WERI-Rb-1 (cell line): ENCODE results near the gene CDK3.
"Not testable (repeated sequence)": the region's sequence is repeated elsewhere in the genome, so short reads cannot be mapped to it uniquely, and the experiment has no call there.

ENCODE experiments used
- DNase-seq: peaks from one replicate; pipeline ENCODE4 v3.0.0-alpha.2; 2020
- H3K27ac ChIP-seq: fragments of 250-450 bp; sonication (Bioruptor Pico); 2 replicates; pipeline ENCODE4 v1.5.1; 2020; ENCODE audit warnings: mild to moderate bottlenecking, moderate library complexity
- H3K27me3 ChIP-seq: fragments of 250-450 bp; sonication (Bioruptor Pico); 2 replicates; pipeline ENCODE4 v1.5.1; 2021; ENCODE audit warnings: mild to moderate bottlenecking, low read depth, moderate library complexity; ENCODE audit not compliant: insufficient read depth, severe bottlenecking
- H3K36me3 ChIP-seq: fragments of 250-450 bp; sonication (Bioruptor Pico); 2 replicates; pipeline ENCODE4 v1.5.1; 2020; ENCODE audit warnings: mild to moderate bottlenecking, moderate library complexity
- H3K4me3 ChIP-seq: 2 replicates; pipeline ENCODE4 v1.5.1; 2011; ENCODE audit warnings: low read depth, mild to moderate bottlenecking, control low read depth, low read length
- H3K9me3 ChIP-seq: fragments of 250-450 bp; sonication (Bioruptor Pico); 2 replicates; pipeline ENCODE4 v1.5.1; 2021; ENCODE audit warnings: mild to moderate bottlenecking, moderate library complexity; ENCODE audit not compliant: severe bottlenecking
- TF ChIP-seq, protein P1 (sequence below): IDR thresholded peaks from 2 replicates; pipeline ENCODE4 v1.5.1; 2011; ENCODE audit warnings: low read depth, mild to moderate bottlenecking, control low read depth, inconsistent platforms, low read length

Gene CDK3

DNA sequence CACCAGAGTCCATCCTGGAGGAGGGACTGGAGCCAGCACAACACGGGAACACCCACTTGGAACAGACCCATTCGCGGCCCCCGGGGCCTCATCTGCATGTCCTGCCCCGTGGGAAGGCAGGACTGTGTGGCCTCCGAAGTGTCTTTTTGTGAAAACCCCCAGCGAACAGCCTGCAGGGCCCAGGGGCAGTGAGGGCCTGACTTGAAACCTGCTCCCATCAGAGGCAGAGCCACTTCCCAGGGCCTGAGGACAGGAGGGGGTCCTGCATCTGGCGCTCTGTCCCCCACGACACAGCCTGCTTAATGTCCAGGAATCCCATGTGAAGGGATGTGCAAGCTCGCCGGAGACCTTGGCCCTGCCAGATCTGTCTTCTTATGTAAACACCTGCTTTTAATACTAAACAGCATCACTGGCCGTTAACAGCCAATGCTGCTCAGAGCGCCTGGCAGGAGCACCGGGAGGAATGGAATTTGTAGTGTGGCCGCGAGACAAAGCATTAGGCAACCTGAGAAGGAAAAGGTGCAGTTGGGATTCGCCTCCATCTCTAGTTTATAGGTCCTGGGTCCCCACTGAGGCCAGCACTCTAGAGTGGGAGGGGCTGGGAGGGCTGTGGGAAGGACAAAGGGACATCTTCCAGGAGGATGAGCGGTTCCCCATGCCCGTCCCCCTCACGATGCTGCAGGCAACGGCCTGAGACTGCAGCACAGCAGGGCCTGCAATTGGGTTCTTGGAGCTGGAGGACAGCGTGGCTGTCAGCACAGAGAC is 36.0 kb downstream of the CDK3 start:
- H3K9me3 ChIP-seq: peaks cover 4% of the 10 kb centered on the region
- no peak overlapping the region for H3K4me3 ChIP-seq
- DNase-seq: no peak
- no peak overlapping the region for H3K27ac ChIP-seq
- no peaks in the 10 kb centered on the region for H3K27me3 ChIP-seq
- H3K36me3 ChIP-seq: peaks cover 45% of the 10 kb centered on the region
- TF ChIP-seq, protein P1, sequence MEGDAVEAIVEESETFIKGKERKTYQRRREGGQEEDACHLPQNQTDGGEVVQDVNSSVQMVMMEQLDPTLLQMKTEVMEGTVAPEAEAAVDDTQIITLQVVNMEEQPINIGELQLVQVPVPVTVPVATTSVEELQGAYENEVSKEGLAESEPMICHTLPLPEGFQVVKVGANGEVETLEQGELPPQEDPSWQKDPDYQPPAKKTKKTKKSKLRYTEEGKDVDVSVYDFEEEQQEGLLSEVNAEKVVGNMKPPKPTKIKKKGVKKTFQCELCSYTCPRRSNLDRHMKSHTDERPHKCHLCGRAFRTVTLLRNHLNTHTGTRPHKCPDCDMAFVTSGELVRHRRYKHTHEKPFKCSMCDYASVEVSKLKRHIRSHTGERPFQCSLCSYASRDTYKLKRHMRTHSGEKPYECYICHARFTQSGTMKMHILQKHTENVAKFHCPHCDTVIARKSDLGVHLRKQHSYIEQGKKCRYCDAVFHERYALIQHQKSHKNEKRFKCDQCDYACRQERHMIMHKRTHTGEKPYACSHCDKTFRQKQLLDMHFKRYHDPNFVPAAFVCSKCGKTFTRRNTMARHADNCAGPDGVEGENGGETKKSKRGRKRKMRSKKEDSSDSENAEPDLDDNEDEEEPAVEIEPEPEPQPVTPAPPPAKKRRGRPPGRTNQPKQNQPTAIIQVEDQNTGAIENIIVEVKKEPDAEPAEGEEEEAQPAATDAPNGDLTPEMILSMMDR: no peak

DNA sequence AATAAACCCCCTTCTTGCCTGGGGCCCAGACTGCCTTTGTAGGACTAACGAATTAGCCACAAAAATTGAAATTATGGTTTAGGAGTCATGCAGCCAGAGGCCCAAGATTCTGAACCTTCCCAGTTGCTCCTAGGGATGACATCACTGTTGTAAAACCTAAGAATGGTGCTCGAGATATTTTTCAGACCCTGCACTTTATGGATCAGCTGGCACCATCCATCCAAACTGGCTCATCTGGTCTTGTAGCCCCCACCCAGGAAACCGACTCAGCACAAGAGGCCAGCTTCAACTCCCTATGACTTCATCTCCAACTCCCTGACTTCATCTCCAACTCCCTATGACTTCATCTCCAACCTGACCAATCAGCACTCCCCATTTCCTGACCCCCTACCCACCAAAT is 37.4 kb downstream of the CDK3 start:
- Histone ChIP-seq H3K27me3 (no peaks in the 10 kb centered on the region), H3K27ac (no peak overlapping the region; the same call in 1 of the 2 replicates), H3K4me3 (no peak overlapping the region), H3K9me3 (peaks cover 4% of the 10 kb centered on the region), H3K36me3 (peaks cover 58% of the 10 kb centered on the region)
- TF ChIP-seq, protein P1: no peak
- no peak for DNase-seq

DNA sequence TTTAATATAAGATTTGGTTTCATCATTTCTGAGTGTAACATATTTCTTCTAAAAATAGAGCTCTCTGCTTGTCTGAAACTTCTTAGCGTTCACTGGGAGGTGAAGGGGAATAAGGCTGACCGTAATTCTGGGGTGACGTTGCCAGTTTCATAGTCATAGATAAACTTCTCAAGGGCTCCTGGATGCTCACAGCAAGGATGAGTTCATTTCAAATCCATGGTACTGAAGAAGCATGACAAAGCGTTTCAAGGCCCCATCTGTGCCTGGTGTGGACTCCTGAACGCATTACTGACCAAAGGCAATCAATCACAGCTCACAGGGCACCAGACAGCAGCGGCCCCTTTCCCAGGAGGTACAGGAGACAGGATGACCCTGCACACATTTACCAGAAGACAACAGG is 38.5 kb downstream of the CDK3 start:
- peak; percentile 92 for DNase-seq
- no peaks in the 10 kb centered on the region for H3K27me3 ChIP-seq
- H3K27ac ChIP-seq: peak overlapping the region; percentile 56
- TF ChIP-seq, protein P1: no peak
- H3K9me3 ChIP-seq: no peaks in the 10 kb centered on the region
- H3K36me3 ChIP-seq: peaks cover 69% of the 10 kb centered on the region
- H3K4me3 ChIP-seq: no peak overlapping the region

DNA sequence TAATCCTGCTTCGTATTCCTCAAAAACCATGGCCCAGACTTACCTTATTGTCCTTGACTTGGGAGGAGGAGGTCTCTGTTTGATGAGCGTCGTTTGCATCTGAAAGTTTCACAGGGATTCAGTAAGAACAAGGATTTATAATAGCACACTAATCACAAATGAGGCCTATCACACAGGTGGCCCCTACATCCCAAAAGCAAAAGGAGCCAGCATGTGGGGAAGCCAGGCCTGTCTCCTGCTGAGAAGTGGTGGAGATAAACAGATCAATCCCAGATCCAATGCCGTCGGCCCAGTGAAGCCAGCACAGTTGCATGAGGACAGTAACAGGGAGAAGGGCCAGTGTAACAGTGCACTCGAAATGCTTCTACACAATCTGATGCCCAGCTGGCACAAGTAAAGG is 39.7 kb downstream of the CDK3 start:
- H3K4me3 ChIP-seq: no peak overlapping the region
- H3K27ac ChIP-seq: peak overlapping the region; percentile 56
- H3K9me3 ChIP-seq: no peaks in the 10 kb centered on the region
- TF ChIP-seq, protein P1: no peak
- no peak for DNase-seq
- no peaks in the 10 kb centered on the region for H3K27me3 ChIP-seq
- peaks cover 80% of the 10 kb centered on the region for H3K36me3 ChIP-seq

DNA sequence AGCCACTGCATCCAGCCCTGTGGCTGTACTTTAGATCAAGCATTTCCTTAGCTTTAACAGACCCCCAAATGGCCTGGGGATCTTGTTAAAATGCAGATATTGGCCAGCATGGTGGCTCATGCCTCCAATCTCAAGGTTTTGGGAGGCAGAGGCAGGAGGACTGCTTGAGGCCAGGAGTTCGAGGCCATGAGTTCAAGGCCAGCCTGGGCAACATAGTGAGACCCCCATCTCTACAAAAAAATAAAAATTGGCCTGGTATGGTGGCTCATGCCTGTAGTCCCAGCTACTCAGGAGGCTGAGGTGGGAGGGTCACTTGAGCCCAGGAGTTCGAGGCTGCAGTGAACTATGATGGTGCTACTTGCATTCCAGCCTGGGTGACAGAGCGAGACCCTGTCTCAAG is 42.2 kb downstream of the CDK3 start:
- not testable (repeated sequence) for H3K9me3 ChIP-seq, H3K4me3 ChIP-seq, H3K27ac ChIP-seq, DNase-seq, H3K27me3 ChIP-seq
- peaks cover 97% of the 10 kb centered on the region for H3K36me3 ChIP-seq

DNA sequence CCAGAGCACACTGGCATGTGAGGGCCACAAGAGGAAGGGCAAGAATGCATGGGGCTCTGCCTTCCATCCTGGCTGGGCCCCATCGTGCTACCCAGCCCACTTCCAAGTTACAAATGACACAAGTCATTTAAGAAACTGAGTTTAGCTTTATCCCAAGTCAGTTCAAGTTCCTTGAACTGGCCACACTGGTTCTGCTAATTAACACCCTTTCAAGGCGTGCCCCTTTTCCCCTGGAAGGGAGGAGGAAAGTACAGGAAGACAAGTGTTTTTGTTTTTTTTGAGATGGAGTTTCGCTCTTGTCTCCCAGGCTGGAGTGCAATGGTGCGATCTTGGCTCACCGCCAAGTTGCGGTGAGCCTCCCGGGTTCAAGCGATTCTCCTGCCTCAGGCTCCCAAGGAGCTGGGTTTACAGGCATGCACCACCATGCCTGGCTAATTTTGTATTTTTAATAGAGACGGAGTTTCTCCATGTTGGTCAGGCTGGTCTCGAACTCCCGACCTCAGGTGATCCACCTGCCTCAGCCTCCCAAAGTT is 43.9 kb downstream of the CDK3 start:
- peaks cover 97% of the 10 kb centered on the region for H3K36me3 ChIP-seq
- not testable (repeated sequence) for DNase-seq, H3K27ac ChIP-seq

DNA sequence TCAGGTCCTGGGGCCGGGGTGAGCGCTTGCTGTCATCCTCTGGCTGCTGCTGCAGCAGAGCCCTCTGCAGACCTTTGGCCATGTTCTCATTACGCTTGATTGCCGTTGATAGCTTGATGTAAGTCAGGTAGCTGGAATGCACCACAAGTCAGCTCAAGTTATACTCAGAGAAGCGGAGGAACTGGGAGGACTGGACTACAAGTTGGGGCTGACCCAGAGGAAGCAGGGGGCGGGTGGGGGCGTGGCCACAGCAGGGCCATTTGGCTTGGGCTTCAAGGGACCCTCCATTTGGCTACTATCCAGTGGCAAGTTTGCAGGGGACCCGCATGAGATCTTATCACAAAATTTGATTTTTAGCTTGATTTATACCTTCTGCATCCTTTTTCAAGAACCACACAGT is 45.4 kb downstream of the CDK3 start:
- TF ChIP-seq, protein P1: no peak
- peaks cover 97% of the 10 kb centered on the region for H3K36me3 ChIP-seq

More for the DNA sequence above, 43.9 kb downstream of the CDK3 start:
- not testable (repeated sequence) for H3K9me3 ChIP-seq, H3K27me3 ChIP-seq, H3K4me3 ChIP-seq

More for the DNA sequence above, 45.4 kb downstream of the CDK3 start:
- Histone ChIP-seq H3K4me3 (no peak overlapping the region), H3K9me3 (no peaks in the 10 kb centered on the region), H3K27me3 (no peaks in the 10 kb centered on the region), H3K27ac (no peak overlapping the region)
- no peak for DNase-seq
